ENCODE measurements around the gene EEF2K.
"Not testable (repeated sequence)": the region's sequence is repeated elsewhere in the genome, so short reads cannot be mapped to it uniquely, and the experiment has no call there.

The EEF2K gene

DNA sequence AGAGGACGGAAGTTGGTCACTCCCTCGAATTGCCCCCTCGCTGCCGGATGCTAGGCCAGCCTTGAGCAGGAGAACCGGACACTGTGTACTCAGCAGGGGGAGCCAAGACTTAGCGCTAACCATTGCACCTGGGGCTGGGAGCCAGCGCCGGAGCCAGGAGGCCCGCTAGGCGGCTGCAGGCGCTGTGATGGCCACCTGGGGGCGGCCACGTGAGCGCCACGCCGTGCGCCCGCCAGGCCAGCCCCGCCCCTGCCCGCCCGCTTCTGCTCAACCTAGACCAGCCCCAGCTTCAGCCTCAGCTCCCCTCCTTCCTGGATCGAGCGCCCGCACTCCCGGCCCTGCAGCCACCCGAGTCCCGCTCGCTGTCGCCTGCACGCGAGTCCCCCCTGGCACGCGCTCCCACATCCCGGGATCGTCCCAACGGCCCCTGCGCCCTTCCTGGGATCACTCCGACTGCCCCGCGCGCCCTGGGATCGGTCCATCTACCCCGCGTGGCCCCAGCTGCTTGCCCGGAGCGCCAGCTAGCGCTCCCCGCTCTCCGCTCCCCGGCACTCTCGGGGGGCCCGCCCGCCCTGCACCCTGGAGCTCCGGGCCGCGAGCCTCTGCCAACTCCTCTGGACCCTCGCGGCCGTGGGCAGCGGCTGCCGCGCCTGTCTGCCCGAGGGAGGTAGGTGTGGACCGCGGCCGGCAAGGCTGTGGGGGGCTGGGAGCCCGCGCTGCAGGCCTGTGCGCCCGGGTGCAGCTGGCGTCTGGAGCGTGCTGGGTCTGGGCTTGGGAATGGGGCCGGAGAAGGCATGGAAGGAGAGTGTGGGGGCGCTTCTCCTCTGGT is at the start of gene EEF2K:
EEF2K (plus strand) TSS at position 266 of the 829 bp plus-strand sequence. CDS start 19,452 bp downstream, outside the sequence.
- DNase-seq (ENCODE audit: low read depth) = peak; percentile 76

DNA sequence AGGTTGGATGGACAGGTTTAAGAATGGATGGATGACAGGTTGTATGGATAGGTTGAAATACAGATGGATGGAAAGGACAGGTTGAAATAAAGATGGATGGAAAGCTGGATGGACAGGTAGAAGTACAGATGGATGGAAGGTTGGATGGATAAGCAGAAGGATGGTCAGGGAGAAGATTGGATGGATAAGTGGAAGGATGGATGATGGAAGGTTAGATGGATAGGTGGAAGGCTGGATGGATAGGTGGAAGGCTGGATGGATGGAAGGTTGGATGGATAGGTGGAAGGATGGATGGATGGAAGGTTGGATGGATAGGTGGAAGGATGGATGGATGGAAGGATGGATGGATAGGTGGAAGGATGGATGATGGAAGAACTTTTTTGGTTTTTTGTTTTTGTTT is 44.7 kb upstream of the EEF2K start:
- no peak for DNase-seq (ENCODE audit: low read depth)

DNA sequence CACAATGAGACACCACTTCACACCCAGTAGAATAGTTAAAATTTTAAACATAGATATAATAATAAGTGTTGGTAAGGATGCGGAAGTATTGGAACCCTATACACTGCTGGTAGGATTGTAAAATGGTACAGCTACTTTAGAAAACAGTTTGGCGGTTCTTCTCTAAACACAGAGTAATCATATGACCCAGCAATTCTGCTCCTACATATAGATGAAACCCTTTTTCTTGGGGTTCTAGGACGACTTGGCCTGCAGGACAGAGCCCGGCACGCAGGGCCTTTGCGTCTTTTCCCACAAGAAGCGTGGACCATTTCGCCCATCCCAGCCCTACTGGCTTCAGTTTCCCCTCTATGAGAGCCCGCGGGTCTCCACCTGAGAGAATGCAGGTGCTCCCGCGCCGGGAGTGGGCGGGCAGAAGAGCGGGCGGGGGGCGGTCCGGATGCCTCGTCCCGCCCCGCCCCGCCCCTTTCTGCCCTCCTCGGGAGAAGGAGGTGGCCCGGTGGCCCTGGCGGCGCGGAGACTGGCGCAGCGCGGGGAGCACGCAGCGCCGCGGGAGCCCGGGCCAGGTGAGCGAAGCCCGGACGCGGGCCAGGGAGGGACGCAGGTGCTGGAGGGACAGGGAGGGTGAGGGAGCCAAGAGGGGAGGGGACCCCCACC is 44.0 kb upstream of the EEF2K start, which contains the start of gene SDR42E2:
SDR42E2 (plus strand) TSS at position 508 of the 657 bp plus-strand sequence. CDS start 3,077 bp downstream, outside the sequence.
- DNase-seq (ENCODE audit: low read depth) = peak; percentile 20

DNA sequence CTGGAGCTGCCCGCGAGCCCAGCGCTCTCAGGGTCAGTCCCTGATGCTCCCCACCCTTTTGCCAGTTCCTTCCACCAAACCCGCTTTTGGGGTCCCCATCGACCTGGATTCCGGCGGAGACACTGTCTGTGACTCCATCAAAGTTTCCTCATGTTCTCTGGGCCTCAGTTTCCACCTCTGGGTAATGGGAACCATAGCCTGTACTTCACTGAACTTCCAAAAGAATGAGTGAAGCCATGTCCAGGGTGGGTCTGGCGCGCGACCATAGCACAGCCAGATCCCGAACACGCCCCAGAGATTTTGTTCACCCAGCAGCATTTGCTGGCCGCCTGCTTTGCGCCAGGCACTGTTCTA is 43.4 kb upstream of the EEF2K start:
- DNase-seq (ENCODE audit: low read depth) = no peak

DNA sequence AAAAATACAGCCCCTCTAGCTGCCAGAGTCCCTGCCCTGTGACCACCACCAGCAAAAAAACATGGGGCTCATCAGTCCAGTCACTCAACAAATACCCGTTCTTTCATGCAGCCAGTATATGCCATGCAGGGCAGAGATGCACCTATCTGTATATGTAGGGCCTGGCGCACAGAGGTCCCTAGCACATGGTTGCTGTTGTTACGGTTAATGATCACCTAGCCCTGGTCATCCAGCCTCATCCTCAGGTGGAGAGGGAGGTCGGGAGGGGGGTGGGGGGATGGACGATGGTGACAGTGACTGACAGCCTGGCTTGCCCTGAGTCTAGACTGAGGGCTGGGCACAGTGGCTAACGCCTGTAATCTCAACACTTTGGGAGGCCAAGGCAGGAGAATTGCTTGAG is 42.3 kb upstream of the EEF2K start:
- no peak for DNase-seq (ENCODE audit: low read depth)

DNA sequence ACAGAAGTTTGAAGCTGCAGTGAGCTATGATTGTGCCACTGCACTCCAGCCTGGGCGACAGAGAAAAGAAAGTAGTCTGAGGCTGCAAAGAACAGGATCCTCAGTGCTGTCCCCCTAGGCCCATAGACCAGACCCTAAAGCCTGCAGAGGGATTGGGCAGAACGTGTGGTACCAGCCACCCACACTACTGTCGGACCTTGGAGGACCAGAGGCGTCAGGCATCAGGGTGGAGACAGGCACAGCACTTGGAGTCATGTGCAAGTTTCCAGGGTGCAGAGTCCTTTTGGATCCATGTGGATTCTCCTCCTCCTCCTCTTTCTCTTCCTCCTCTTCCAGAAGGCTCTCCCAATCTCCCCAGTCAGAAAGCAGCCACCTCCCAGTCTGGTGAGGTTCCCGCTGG is 41.6 kb upstream of the EEF2K start:
- DNase-seq (ENCODE audit: low read depth) = no peak

DNA sequence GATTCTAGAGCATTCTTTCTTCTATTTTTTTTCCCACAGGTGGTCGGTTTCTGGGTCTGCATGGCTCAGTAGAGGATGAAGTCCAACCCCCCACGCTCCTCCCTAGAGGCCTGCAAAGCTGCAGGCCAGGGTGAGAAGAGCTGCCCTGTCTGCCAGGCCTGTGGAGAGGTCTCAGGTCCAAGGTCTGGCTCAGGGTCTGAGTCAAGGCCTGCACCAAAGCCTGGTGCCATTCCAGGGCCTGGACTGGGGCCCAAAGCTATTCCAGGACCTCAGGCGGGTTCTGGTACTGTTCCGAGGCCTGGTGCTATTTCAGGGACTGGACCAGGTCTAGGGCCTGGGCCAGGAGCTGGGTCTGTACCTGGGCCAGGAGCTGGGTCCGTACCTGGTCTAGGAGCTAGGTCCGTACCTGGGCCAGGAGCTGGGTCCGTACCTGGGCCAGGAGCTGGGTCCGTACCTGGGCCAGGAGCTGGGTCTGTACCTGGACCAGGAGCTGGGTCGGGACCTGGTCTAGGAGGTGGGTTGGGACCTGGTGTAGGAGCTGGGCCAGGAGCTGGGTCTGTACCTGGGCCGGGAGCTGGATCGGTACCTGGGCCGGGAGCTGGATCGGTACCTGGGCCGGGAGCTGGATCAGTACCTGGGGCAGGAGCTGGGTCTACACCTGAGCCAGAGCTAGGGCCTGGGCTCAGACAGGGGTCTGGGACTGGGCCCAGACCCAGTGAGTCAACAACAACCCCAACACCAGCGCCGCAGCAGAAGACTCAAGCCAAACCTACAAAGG is 40.4 kb upstream of the EEF2K start:
- DNase-seq (ENCODE audit: low read depth) = no peak

DNA sequence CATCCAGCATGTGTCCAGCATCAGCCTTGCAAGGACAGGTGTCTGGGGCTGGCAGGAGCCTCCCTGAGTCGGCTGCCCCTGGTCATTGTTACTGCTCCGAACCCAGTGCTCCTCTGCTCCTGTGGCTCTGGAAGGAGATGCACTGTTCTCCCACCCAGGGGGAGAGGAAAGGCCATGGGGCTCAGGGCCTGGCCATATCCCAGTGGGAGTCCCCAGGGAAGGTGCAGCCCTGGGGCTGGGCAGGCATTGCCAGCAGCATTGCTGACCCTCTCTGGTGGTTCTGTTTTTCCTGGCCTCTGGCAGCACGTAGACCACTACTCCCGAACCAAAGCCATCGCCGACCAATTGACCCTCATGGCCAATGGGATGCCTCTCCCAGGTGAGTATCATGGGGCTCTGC is 34.1 kb upstream of the EEF2K start:
- no peak for DNase-seq (ENCODE audit: low read depth)

DNA sequence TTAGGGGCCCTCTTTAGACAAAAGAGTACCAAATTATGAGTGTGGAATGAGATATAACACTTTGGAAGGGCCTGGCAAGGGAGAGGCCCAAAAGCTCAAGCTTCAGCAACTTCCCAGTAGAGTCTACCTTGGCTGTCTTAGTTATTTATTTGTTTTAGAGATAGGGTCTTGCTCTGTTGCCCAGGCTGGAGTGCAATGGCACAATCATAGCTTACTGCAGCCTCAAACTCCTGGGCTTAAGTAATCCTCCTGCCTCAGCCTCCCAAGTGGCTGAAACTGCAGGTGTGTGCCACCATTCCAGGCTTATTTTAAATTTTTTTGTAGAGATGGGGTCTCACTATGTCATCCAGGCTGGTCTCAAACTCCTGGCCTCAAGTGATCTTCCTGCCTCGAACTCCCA is 33.4 kb upstream of the EEF2K start:
- not testable (repeated sequence) for DNase-seq (ENCODE audit: low read depth)

DNA sequence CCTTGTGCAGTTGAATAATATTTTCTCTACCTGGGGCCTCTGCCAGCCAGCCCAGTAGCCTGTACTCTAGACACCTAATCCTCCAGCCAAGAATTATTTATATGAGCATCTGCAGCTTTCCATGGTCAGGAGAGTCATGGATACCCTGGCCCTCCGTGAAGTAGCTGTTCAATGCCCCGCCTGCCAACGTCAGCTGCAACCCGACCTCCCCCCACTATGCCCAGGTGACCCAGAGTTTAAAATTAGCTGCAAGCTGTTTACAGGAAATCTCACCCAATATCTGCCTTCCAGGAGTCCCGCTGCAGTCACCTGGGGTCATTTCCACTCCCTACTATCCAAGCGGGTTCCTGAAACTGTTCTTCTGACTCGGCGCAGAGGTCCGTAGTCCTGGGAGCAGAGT is 31.4 kb upstream of the EEF2K start:
- no peak for DNase-seq (ENCODE audit: low read depth)

DNA sequence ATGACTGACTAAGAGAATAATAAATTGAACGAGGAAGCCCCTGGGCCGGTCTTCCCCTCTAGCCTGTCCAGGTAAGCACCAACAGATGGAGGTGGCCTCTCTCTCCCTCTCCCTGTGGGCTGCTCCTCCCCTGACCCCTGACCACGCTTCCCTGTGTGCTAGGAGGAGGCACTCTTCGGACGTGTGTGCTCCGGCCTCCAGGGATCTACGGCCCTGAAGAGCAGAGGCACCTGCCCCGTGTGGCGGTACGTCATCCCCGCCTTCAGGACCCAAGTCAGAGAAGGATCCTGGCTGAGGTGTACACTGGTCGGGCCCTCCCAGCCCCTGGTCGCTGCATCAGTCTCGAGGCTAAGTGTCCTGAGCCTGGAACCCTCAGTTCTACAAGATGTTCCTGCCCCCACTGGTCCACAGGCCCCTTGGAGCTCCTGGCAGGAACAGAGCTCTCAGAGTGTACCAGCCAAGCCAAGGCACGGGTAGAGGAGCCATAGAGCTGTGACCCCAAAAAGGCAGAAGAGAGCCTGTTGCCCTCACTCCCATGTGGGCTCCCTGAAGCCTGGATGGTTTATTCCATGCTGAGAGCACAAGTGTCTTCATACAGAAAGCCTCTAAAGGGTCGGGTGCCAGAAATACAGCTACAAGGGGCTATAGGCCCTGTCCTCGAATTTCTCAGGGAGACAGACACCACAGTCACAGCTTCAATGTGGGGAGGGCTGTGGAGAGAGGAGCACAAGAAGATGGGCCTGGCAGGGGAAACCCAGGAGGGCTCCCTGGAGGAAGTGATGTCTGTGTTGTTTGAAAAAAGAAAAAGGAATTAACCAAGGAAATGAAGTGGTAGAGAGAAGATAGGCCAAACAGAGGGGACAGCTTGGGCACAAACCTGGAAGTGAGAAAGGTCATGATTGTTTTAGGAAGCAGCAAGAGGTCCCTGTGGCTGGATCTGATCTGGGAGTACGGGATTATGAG is 27.8 kb upstream of the EEF2K start:
- DNase-seq (ENCODE audit: low read depth) = no peak

DNA sequence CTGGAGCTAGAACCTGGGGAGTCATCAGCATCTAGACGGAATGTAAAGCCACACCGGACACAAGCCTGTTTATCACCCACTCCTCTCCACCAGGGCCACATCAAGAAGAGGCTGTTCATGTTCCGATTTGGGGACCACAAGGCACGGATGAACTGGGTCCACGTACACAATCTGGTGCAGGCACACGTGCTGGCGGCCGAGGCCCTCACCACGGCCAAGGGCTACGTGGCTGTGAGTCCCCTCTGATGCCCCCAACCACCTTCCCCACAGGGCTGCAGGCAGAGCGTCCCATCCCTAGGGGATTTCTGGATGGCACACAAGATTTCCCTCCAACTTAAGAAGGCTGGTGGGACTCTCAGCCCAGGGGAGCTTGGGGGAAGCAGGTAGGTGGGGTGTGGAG is 24.7 kb upstream of the EEF2K start:
- no peak for DNase-seq (ENCODE audit: low read depth)

DNA sequence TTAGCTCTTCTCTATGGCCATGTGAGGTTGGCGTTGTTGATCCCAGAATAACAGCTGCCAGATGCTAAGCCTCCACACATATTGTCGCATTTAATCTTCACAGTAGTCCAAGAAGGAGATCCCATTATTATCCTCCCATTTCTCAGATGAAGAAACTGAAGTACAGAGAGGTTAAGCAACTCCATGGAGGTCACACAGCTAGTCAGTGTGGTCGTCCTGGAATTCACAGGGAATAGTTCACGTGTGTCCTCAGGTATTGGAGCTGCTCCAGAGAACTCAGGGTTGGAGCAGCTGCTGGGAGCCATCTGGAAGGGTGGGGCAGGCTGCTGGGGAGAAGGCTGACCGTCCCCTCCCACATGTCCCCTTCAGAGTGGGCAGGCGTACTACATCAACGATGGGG is 24.2 kb upstream of the EEF2K start:
- DNase-seq (ENCODE audit: low read depth) = no peak

DNA sequence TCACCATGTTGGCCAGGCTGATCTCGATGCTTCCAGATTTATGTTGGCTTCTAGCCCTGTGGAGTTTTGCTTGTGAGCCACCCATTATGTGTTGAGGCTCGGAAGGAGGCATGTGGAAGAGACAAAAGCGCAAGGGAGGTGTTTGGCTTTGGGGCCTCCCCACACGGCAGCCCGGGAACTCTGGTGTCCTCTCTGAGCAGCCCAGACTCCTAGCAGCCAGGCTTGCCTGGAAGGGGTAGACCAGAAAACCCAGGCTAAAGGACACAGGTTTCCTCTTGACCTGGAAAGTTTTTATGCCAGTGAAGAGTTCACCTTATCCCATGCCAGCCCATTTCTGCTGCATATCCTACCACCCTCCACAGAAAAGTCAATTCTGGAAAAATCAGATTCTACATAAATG is 22.7 kb upstream of the EEF2K start:
- DNase-seq (ENCODE audit: low read depth) = no peak

DNA sequence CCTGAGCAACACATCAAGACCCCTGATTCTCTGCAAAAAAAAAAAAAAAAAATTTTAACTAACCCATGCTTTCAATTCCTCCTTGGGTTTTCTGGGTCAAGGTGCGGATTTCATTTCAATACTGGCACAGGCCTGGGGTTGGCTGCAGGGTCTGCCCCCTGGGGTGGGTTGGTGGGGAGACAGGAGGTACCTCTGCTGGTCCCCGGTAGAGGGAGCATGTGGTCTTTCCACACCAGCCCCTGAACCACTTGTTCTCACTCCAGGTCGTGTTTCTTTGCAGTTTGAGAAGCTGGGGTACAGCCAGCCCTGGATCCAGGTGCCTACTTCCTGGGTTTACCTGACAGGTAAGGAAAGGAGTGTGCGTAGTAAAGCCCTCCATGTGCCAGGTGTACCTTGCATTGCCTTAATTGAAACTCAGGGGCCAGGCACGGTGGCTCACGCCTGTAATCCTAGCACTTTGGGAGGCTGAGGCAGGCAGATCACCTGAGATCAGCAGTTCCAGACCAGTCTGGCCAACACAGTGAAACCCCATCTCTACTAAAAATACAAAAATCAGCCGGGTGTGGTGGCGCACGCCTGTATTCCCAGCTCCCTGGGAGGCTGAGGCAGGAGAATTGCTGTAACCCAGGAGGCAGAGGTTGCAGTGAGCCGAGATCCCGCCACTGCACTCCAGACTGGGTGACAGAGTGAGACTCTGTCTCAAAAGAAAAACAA is 22.0 kb upstream of the EEF2K start:
- DNase-seq (ENCODE audit: low read depth) = no peak

DNA sequence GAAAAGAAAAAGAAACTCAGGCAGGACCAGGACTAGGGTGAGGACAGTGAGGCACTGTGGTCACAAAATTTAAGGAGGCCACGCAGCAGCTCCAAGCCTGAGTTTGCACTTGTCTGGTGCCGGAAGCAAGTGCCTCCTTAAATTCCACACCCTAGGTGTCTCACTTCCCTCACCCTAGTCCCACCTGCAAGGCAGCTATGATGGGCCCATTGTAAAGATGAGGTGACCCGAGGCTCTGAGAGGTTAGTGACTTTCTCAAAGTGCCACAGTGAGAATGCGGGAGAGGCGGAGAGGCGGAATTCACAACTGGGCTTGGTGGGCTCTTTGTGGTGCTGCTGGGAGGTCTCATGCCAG is 21.5 kb upstream of the EEF2K start:
- no peak for DNase-seq (ENCODE audit: low read depth)

DNA sequence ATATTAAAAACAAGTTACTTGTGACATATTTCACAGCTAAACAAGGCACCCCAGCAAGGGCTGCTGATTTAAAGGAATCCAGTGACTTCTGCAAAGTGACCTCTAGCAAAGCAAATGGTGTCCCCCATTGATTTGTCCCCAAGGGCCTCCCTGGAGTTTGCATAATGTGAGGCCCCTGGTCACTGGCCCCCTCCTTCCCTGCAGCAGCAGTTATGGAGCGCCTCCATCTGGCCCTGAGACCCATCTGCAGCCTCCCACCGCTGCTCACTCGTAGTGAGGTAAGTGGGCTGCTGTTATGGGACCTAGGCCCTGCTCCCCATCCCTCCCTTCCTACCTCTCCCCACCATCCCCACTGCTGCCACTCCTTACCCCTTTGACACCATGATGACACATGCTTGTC is 19.6 kb upstream of the EEF2K start:
- no peak for DNase-seq (ENCODE audit: low read depth)

DNA sequence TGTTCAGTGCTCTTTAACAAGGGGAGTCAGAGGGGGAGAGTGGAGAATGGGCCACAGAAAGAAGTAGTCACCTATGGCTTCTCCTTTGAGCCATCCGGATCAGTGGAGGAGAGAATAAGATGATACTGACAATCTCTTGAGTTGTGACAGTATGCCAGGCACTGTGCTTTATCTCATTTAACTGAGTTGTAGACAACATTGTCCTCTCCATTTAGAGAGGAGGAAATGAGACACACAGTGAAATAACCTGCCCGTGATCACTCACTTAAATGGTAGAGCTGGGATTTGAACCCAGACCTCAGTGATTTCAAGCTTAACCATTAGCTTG is 17.8 kb upstream of the EEF2K start:
- DNase-seq (ENCODE audit: low read depth) = no peak

DNA sequence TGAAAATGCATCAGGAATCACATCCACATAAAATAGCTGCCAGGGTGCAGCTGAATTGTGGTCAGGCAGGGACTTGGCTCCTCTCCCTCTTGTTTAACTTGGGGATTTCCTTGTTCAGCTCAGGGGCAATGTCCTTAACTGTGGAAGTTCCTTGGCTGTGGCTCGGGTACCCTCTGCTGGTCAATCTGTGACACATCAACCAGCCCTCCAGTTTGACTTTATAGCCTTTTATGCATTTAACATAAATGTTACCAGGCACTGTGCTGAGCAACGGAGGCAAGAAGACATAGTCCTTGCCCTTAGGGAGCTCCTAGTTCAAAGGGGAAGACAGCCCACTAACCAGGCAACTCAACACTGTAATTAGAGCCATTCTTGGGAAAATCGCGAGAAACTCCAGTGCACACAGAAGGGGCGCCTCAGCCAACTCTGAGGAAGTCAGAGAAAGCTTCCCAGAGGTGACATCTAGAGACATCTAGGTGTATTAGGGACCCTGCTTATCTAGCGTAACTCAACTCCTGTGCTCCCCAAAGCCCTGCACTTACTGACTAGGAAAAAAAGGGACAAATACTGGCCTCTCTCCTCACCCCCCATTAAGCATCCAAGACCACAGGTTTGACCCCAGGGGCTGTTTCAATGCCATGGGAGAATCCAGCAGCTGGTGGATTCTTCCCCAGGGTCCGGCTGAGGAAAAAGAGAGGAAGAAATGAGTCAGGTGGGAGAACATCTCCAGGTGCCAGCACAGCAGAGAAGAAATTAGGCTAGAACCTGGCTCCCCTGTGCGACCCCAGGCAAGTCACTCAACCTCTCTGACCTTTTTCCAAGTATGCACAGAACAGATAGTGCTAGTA is 17.3 kb upstream of the EEF2K start:
- peak; percentile 35 for DNase-seq (ENCODE audit: low read depth)

DNA sequence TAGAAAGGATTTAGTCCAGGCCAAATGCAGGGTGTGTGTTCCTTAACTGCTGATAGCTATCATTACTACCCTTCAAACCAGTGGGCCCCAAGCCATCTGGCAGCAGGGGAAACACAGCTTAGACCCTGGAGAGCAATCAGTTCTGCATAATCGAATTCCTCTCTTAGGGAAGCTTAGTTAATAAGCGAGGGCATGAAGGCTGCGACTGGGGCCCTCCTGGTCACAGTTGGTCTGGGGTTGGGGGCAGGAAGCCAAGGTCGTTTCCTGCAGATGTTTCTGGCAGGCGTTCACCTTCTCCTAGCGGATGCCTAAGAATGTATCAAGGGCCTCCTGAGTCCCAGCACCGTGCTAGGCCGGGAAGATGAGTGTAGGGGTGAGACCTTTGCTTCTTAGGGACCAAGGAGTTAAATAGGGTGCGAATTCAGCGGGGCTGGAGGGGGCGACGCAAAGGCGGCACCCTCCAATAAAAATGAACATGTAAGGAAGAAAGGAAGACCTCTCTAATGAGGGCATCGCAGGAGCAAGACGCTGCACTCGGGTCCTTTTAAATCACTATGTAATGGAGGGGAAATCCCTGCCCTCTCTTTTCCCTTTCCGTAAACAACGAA is 16.5 kb upstream of the EEF2K start:
- DNase-seq (ENCODE audit: low read depth) = peak; percentile 6

Data from stimulated activated CD8-positive, alpha-beta memory T cell treated with anti-CD3 and anti-CD28 coated beads, Interleukin-12 subunit alpha, Interleukin-12 subunit beta, amount 100 ng/mL, for 4 hours (primary cell).